ENCODE data around the gene SAMD9. TPM values are rescaled to one million over a fixed set of nuclear protein-coding genes. Genes with fewer than 3 reads are reported as not detected.

The SAMD9 gene
- total RNA-seq (2022) (74.8 and 167 TPM in 2 replicates), Bru-seq, nascent RNA (percentile 98 among the genes with signal in this experiment), BruChase-seq, experiment 1, labeled RNA remaining after a 6-hour chase (percentile 99 among the genes with signal in this experiment), BruChase-seq, experiment 2, labeled RNA remaining after a 2-hour chase (percentile 99 among the genes with signal in this experiment)
- long read RNA-seq, full-length matches to known transcripts = 36 of 72 reads
- long read RNA-seq, partial matches to known transcripts = 0 of 72 reads
- long read RNA-seq, other reads (novel, unspliced or antisense) = 36 of 72 reads

GRCh38 chr7:93117852-93118530 lies at the start of gene SAMD9:
TSS of gene SAMD9 (minus strand) at chr7:93117979. CDS start at chr7:93106097, 11,882 bp downstream.
- H3K4me1 Mint-ChIP-seq (ENCODE audit: low read depth, unreplicated experiment) = peaks cover 54% of the 10 kb centered on the region
- H3K36me3 Mint-ChIP-seq (ENCODE audit: insufficient read depth, unreplicated experiment) = peaks cover 44% of the 10 kb centered on the region
- TF ChIP-seq CTCF (IDR thresholded peaks at IDR 0.05; ENCODE audit: unreplicated experiment) = no peak
- peak within 1 kb of the TSS; percentile 75 for H3K4me3 Mint-ChIP-seq (ENCODE audit: low read depth, unreplicated experiment)
- BruUV-seq (replicated peaks) = TSS peak; percentile 73
- H3K27me3 Mint-ChIP-seq (ENCODE audit: unreplicated experiment) = no peaks in the 10 kb centered on the region
- CTCF ChIA-PET = interaction anchor here (1.1 to 1.7 kb wide), 3 partner anchors 12 to 32 kb away, joined by 3 to 8 read pairs (median 3); no protein-coding TSS in a partner anchor
- intact Hi-C loops (cut with micrococcal nuclease; ENCODE audit: unreplicated experiment) = loop anchor here (2.0 kb wide), 2 partner anchors 29 to 115 kb away; partner anchors contain the start of gene VPS50
- peak; percentile 70 for DNase-seq
- H3K9me3 Mint-ChIP-seq (ENCODE audit: low read depth, unreplicated experiment) = peaks cover 7% of the 10 kb centered on the region
- H3K27ac Mint-ChIP-seq (ENCODE audit: unreplicated experiment) = peak within 1 kb of the TSS; percentile 70

- Mint-ChIP-seq H3K9me3 (ENCODE audit: low read depth, unreplicated experiment) (peaks cover 21% of the 10 kb centered on the region), H3K36me3 (ENCODE audit: insufficient read depth, unreplicated experiment) (no peaks in the 10 kb centered on the region), H3K27ac (ENCODE audit: unreplicated experiment) (no peak overlapping the region), H3K27me3 (ENCODE audit: unreplicated experiment) (no peaks in the 10 kb centered on the region), H3K4me3 (ENCODE audit: low read depth, unreplicated experiment) (no peak overlapping the region), H3K4me1 (ENCODE audit: low read depth, unreplicated experiment) (peaks cover 12% of the 10 kb centered on the region)
- no peak for TF ChIP-seq CTCF (IDR thresholded peaks at IDR 0.05; ENCODE audit: unreplicated experiment)
- intact Hi-C loops (cut with micrococcal nuclease; ENCODE audit: unreplicated experiment) = no loop called here
- no peak for DNase-seq
- no TSS peak for BruUV-seq (replicated peaks)
- CTCF ChIA-PET = no interaction called here
Observed at GRCh38 chr7:93165447-93165846, 47.7 kb upstream of the SAMD9 start.

- no peak for TF ChIP-seq CTCF (IDR thresholded peaks at IDR 0.05; ENCODE audit: unreplicated experiment)
- no peaks in the 10 kb centered on the region for H3K27me3 Mint-ChIP-seq (ENCODE audit: unreplicated experiment)
- H3K4me3 Mint-ChIP-seq (ENCODE audit: low read depth, unreplicated experiment) = no peak overlapping the region
- H3K36me3 Mint-ChIP-seq (ENCODE audit: insufficient read depth, unreplicated experiment) = no peaks in the 10 kb centered on the region
- intact Hi-C loops (cut with micrococcal nuclease; ENCODE audit: unreplicated experiment) = no loop called here
- H3K27ac Mint-ChIP-seq (ENCODE audit: unreplicated experiment) = no peak overlapping the region
- CTCF ChIA-PET = no interaction called here
- H3K9me3 Mint-ChIP-seq (ENCODE audit: low read depth, unreplicated experiment) = peaks cover 22% of the 10 kb centered on the region
- BruUV-seq (replicated peaks) = no TSS peak
- H3K4me1 Mint-ChIP-seq (ENCODE audit: low read depth, unreplicated experiment) = peaks cover 14% of the 10 kb centered on the region
- no peak for DNase-seq
Observed at GRCh38 chr7:93164766-93165165, 47.0 kb upstream of the SAMD9 start.

GRCh38 chr7:93161181-93161762 lies 43.5 kb upstream of the SAMD9 start:
- H3K4me1 Mint-ChIP-seq (ENCODE audit: low read depth, unreplicated experiment) = peaks cover 20% of the 10 kb centered on the region
- no TSS peak for BruUV-seq (replicated peaks)
- no peak for TF ChIP-seq CTCF (IDR thresholded peaks at IDR 0.05; ENCODE audit: unreplicated experiment)
- no peak overlapping the region for H3K27ac Mint-ChIP-seq (ENCODE audit: unreplicated experiment)
- intact Hi-C loops (cut with micrococcal nuclease; ENCODE audit: unreplicated experiment) = no loop called here
- CTCF ChIA-PET = interaction anchor here (1.1 kb wide), 1 partner anchor 56 kb away, joined by 3 read pairs; no protein-coding TSS in a partner anchor
- no peak overlapping the region for H3K4me3 Mint-ChIP-seq (ENCODE audit: low read depth, unreplicated experiment)
- DNase-seq = no peak
- no peaks in the 10 kb centered on the region for H3K27me3 Mint-ChIP-seq (ENCODE audit: unreplicated experiment)
- H3K36me3 Mint-ChIP-seq (ENCODE audit: insufficient read depth, unreplicated experiment) = no peaks in the 10 kb centered on the region
- peaks cover 13% of the 10 kb centered on the region for H3K9me3 Mint-ChIP-seq (ENCODE audit: low read depth, unreplicated experiment)

Data from Calu3 (cell line).